Stimulated activated CD8-positive, alpha-beta memory T cell treated with anti-CD3 and anti-CD28 coated beads, Interleukin-4, amount 100 ng/mL, for 4 hours (primary cell): Measurements from ENCODE around the gene DLGAP1.

ENCODE experiments used
- DNase-seq, 2 donors: peaks; one replicate each; pipeline ENCODE4 v3.0.0-alpha.2; 2020; ENCODE audit warnings: low read depth in 2 of 2, low spot score in 1 of 2

Gene DLGAP1

GRCh38 chr18:3554091-3554601 lies 901.0 kb downstream of the DLGAP1 start:
- no peak for DNase-seq

GRCh38 chr18:3552305-3552704 lies 902.8 kb downstream of the DLGAP1 start:
- no peak for DNase-seq

GRCh38 chr18:3547891-3548615 lies 907.1 kb downstream of the DLGAP1 start:
- DNase-seq: no peak

- no peak for DNase-seq
Measured at GRCh38 chr18:3546106-3546505, 909.0 kb downstream of the DLGAP1 start.

GRCh38 chr18:3544537-3544936 lies 910.6 kb downstream of the DLGAP1 start:
- no peak for DNase-seq

GRCh38 chr18:3541549-3542386 lies 913.3 kb downstream of the DLGAP1 start:
- no peak for DNase-seq

GRCh38 chr18:3540805-3541548 lies 914.1 kb downstream of the DLGAP1 start:
- DNase-seq: no peak

- DNase-seq: no peak
Measured at GRCh38 chr18:3538954-3539617, 916.0 kb downstream of the DLGAP1 start.

- no peak for DNase-seq
Measured at GRCh38 chr18:3538456-3538855, 916.7 kb downstream of the DLGAP1 start.

GRCh38 chr18:3530807-3531206 lies 924.3 kb downstream of the DLGAP1 start:
- no peak for DNase-seq

GRCh38 chr18:3529601-3530000 lies 925.5 kb downstream of the DLGAP1 start:
- DNase-seq: no peak

GRCh38 chr18:3529077-3529476 lies 926.0 kb downstream of the DLGAP1 start:
- DNase-seq: no peak

- no peak for DNase-seq
Measured at GRCh38 chr18:3528231-3528630, 926.9 kb downstream of the DLGAP1 start.

- no peak for DNase-seq
Measured at GRCh38 chr18:3526421-3527354, 928.4 kb downstream of the DLGAP1 start.

- DNase-seq: no peak
Measured at GRCh38 chr18:3525870-3526420, 929.2 kb downstream of the DLGAP1 start.

GRCh38 chr18:3524706-3525105 lies 930.4 kb downstream of the DLGAP1 start:
- DNase-seq: no peak

- no peak for DNase-seq
Measured at GRCh38 chr18:3520230-3521085, 934.6 kb downstream of the DLGAP1 start.

GRCh38 chr18:3514312-3515216 lies 940.5 kb downstream of the DLGAP1 start:
- no peak for DNase-seq
